ENCODE results near the gene PLA2G2C. TPM values are rescaled to one million over a fixed set of nuclear protein-coding genes. Genes with fewer than 3 reads are reported as not detected.
"Not testable (repeated sequence)": the region's sequence is repeated elsewhere in the genome, so short reads cannot be mapped to it uniquely, and the experiment has no call there.

The PLA2G2C gene
- total RNA-seq (under 1 TPM in 1 of 7 donors, not detected in 6; 0.17 TPM), polyA plus RNA-seq (not detected)
- long read RNA-seq, donor 1, result 0 reads
- long read RNA-seq, donor 2, result 0 reads

GRCh38 chr1:20185834-20186782 lies at the start of gene PLA2G2C, which contains the start of gene UBXN10:
TSS of gene PLA2G2C (minus strand) at chr1:20186518. CDS start at chr1:20177363, 9,155 bp downstream.
TSS of gene UBXN10 (plus strand) at chr1:20186096. CDS start at chr1:20190562, 4,466 bp downstream.
- TF ChIP-seq POLR2AphosphoS5 (IDR thresholded peaks at IDR 0.05) (peak in 2 of 3 donors; percentile 12 to 30), POLR2A (IDR thresholded peaks at IDR 0.05) (no peak)
- H3K36me3 ChIP-seq, result no peaks in the 10 kb centered on the region
- peaks cover 0 to 44% (median 22%) of the 10 kb centered on the region in 6 donors for H3K4me1 ChIP-seq
- WGBS, 5 donors, result 2 to 5% (median 2%) methylated on average over 17 to 52 of the region's 52 CpGs
- H3K9me3 ChIP-seq, result no peaks in the 10 kb centered on the region
- H3K4me3 ChIP-seq, result peak within 1 kb of the TSS; percentile 11 to 68 (median 29)
- intact Hi-C loops (cut with DNase I; ENCODE audit: low total_unique reads), result no loop called here
- DNase-seq, result peak; percentile 87
- peaks cover 0 to 66% (median 22%) of the 10 kb centered on the region in 7 donors for H3K27me3 ChIP-seq (replicated peaks in 1 of 7)
- peak within 1 kb of the TSS in 3 of 8 donors; percentile 53 to 59 (median 59) for H3K27ac ChIP-seq

GRCh38 chr1:20234788-20235535 lies 48.6 kb upstream of the PLA2G2C start:
- intact Hi-C loops (cut with DNase I; ENCODE audit: low total_unique reads), result no loop called here
- Histone ChIP-seq H3K27me3 (replicated peaks in 1 of 7) (peaks cover 0 to 42% (median 5%) of the 10 kb centered on the region in 7 donors), H3K27ac (no peak overlapping the region), H3K4me3 (no peak overlapping the region), H3K9me3 (no peaks in the 10 kb centered on the region), H3K36me3 (no peaks in the 10 kb centered on the region), H3K4me1 (peaks cover 0 to 3% (median 0%) of the 10 kb centered on the region in 6 donors)
- 64 to 82% (median 66%) methylated on average over 6 of the region's 6 CpGs for WGBS, 5 donors
- TF ChIP-seq CTCF (IDR thresholded peaks at IDR 0.05 in 8 of 11, conservative IDR thresholded peaks at IDR 0.05 in 3 of 11) (no peak), POLR2A (IDR thresholded peaks at IDR 0.05) (no peak), POLR2AphosphoS5 (IDR thresholded peaks at IDR 0.05) (no peak)
- DNase-seq, result no peak

- H3K9me3 ChIP-seq, result no peaks in the 10 kb centered on the region
- no peaks in the 10 kb centered on the region for H3K36me3 ChIP-seq
- no peak for TF ChIP-seq POLR2A (IDR thresholded peaks at IDR 0.05)
- no peak for TF ChIP-seq POLR2AphosphoS5 (IDR thresholded peaks at IDR 0.05)
- no peak for TF ChIP-seq CTCF (IDR thresholded peaks at IDR 0.05 in 8 of 11, conservative IDR thresholded peaks at IDR 0.05 in 3 of 11)
- WGBS, 5 donors, result 43 to 58% (median 45%) methylated on average over 6 of the region's 6 CpGs
- H3K4me3 ChIP-seq, result no peak overlapping the region
- peaks cover 0 to 3% (median 0%) of the 10 kb centered on the region in 6 donors for H3K4me1 ChIP-seq
- H3K27ac ChIP-seq, result no peak overlapping the region
- intact Hi-C loops (cut with DNase I; ENCODE audit: low total_unique reads), result no loop called here
- H3K27me3 ChIP-seq (replicated peaks in 1 of 7), result peaks cover 0 to 40% (median 5%) of the 10 kb centered on the region in 7 donors
- no peak for DNase-seq
These were observed 47.5 kb upstream of the PLA2G2C start for GRCh38 chr1:20233866-20234265.

GRCh38 chr1:20233394-20233793 lies 47.1 kb upstream of the PLA2G2C start:
- Histone ChIP-seq H3K27me3 (replicated peaks in 1 of 7) (peaks cover 0 to 43% (median 6%) of the 10 kb centered on the region in 7 donors), H3K9me3 (no peaks in the 10 kb centered on the region), H3K4me3 (no peak overlapping the region), H3K4me1 (peaks cover 0 to 3% (median 0%) of the 10 kb centered on the region in 6 donors), H3K36me3 (no peaks in the 10 kb centered on the region), H3K27ac (no peak overlapping the region)
- TF ChIP-seq CTCF (IDR thresholded peaks at IDR 0.05 in 8 of 11, conservative IDR thresholded peaks at IDR 0.05 in 3 of 11) (peak in 7 of 11 experiments; percentile 11 to 29 (median 21)), POLR2AphosphoS5 (IDR thresholded peaks at IDR 0.05) (no peak)
- WGBS, 5 donors, result 39 to 47% (median 40%) methylated on average over 3 of the region's 3 CpGs
- DNase-seq, result no peak
- intact Hi-C loops (cut with DNase I; ENCODE audit: low total_unique reads), result no loop called here

- H3K9me3 ChIP-seq; intact Hi-C loops (cut with DNase I; ENCODE audit: low total_unique reads); H3K4me1 ChIP-seq; DNase-seq; H3K36me3 ChIP-seq; H3K27ac ChIP-seq; H3K4me3 ChIP-seq: not testable (repeated sequence)
- WGBS, 5 donors, result 20 to 47% (median 30%) methylated on average over 7 of the region's 7 CpGs
- peaks cover 0 to 45% (median 6%) of the 10 kb centered on the region in 7 donors for H3K27me3 ChIP-seq (replicated peaks in 1 of 7)
These were observed 46.2 kb upstream of the PLA2G2C start for GRCh38 chr1:20232564-20232963.
